HG03354 (cell line): ENCODE data around the gene LINGO4.

Experiments
- ATAC-seq: cut with Tn5 transposase; IDR thresholded peaks from one replicate; pipeline ENCODE4 v1.9.1; 2021; ENCODE audit warnings: mild to moderate bottlenecking; ENCODE audit not compliant: unreplicated experiment, poor library complexity, severe bottlenecking

The LINGO4 gene

GRCh38 chr1:151816548-151817352, 11.5 kb upstream of the LINGO4 start:
- ATAC-seq: no peak

GRCh38 chr1:151815716-151816327, 10.6 kb upstream of the LINGO4 start:
- no peak for ATAC-seq

GRCh38 chr1:151814971-151815545, 9.8 kb upstream of the LINGO4 start:
- ATAC-seq: no peak

GRCh38 chr1:151814426-151814825, 9.2 kb upstream of the LINGO4 start:
- no peak for ATAC-seq

- ATAC-seq: no peak
Observed at GRCh38 chr1:151813271-151813977, 8.2 kb upstream of the LINGO4 start.

- no peak for ATAC-seq
Observed at GRCh38 chr1:151811181-151811580, 6.0 kb upstream of the LINGO4 start.

- no peak for ATAC-seq
Observed at GRCh38 chr1:151809985-151810556, 4.9 kb upstream of the LINGO4 start.

- no peak for ATAC-seq
Observed at GRCh38 chr1:151809290-151809984, 4.2 kb upstream of the LINGO4 start.

- no peak for ATAC-seq
Observed at GRCh38 chr1:151807766-151808165, 2.5 kb upstream of the LINGO4 start.

- ATAC-seq: no peak
Observed at GRCh38 chr1:151807131-151807530, 1.9 kb upstream of the LINGO4 start.

- ATAC-seq: no peak
Observed at GRCh38 chr1:151806170-151806569, 951 bp upstream of the LINGO4 start.

- no peak for ATAC-seq
Observed at GRCh38 chr1:151803915-151804314, 1.3 kb downstream of the LINGO4 start.

- no peak for ATAC-seq
Observed at GRCh38 chr1:151803164-151803563, 2.1 kb downstream of the LINGO4 start.

- no peak for ATAC-seq
Observed at GRCh38 chr1:151802372-151802771, 2.8 kb downstream of the LINGO4 start.

- no peak for ATAC-seq
Observed at GRCh38 chr1:151801846-151802245, 3.4 kb downstream of the LINGO4 start.

GRCh38 chr1:151801310-151801820, 3.9 kb downstream of the LINGO4 start:
- no peak for ATAC-seq

- ATAC-seq: no peak
Observed at GRCh38 chr1:151800830-151801229, 4.4 kb downstream of the LINGO4 start.

GRCh38 chr1:151799179-151800022, 5.8 kb downstream of the LINGO4 start:
- ATAC-seq: no peak
